K562 (cell line): ENCODE results near the gene FFAR1. TPM values are rescaled to one million over a fixed set of nuclear protein-coding genes. Genes with fewer than 3 reads are reported as not detected.

Experiments used
- ARHGAP35 ChIP-seq: fragments of 450-650 bp; IDR thresholded peaks from 2 replicates; pipeline ENCODE4 v1.6.1; 2018; ENCODE audit not compliant: partially characterized antibody
- CC2D1A ChIP-seq: fragments of 450-650 bp; IDR thresholded peaks from 2 replicates; pipeline ENCODE4 v1.6.1; 2017; ENCODE audit warnings: mild to moderate bottlenecking
- CEBPG ChIP-seq, 3 experiments: fragments of 200-800 bp in 1 of 3; sonication (Bioruptor generic) in 1 of 3; sonication (generic) in 1 of 3; formaldehyde crosslinking in 1 of 3; IDR thresholded peaks in 2 of 3; conservative IDR thresholded peaks in 1 of 3; 2 replicates each; pipeline versions ENCODE4 v1.6.1 to v1.8.0; 2016 to 2022; ENCODE audit warnings: missing compliant biosample characterization in 2 of 3, missing genetic modification characterization in 2 of 3, mild to moderate bottlenecking in 1 of 3, missing genetic modification reagents in 1 of 3
- DMBX1 ChIP-seq: fragments of 250-450 bp; sonication (Bioruptor Pico); IDR thresholded peaks from 2 replicates; pipeline ENCODE4 v1.8.0; 2022; ENCODE audit warnings: inconsistent platforms, mild to moderate bottlenecking, moderate library complexity, borderline replicate concordance
- E2F3 ChIP-seq: fragments of 250-450 bp; sonication (Bioruptor Pico); IDR thresholded peaks from 2 replicates; pipeline ENCODE4 v1.4.0; 2020; ENCODE audit warnings: mild to moderate bottlenecking
- HNRNPL ChIP-seq: fragments of 200-400 bp; formaldehyde crosslinking; IDR thresholded peaks from 2 replicates; pipeline ENCODE4 v1.6.1; 2017; ENCODE audit warnings: low read depth, mild to moderate bottlenecking, low read length
- KLF16 ChIP-seq: IDR thresholded peaks from 2 replicates; pipeline ENCODE4 v1.6.1; 2016; ENCODE audit warnings: antibody characterized with exemption
- MEF2A ChIP-seq: IDR thresholded peaks from 2 replicates; pipeline ENCODE4 v1.6.1; 2011; ENCODE audit warnings: low read depth, mild to moderate bottlenecking, low read length, moderate library complexity; ENCODE audit not compliant: control insufficient read depth
- MTA3 ChIP-seq: fragments of 450-650 bp; formaldehyde crosslinking; IDR thresholded peaks from 2 replicates; pipeline ENCODE4 v1.6.1; 2017; ENCODE audit warnings: mild to moderate bottlenecking, borderline replicate concordance
- NR1H2 ChIP-seq: sonication (generic); formaldehyde crosslinking; IDR thresholded peaks from 2 replicates; pipeline ENCODE4 v1.4.0; 2020; ENCODE audit warnings: mild to moderate bottlenecking, missing genetic modification reagents
- PATZ1 ChIP-seq: fragments of 250-450 bp; sonication (Bioruptor Pico); IDR thresholded peaks from 2 replicates; pipeline ENCODE4 v1.5.0; 2020; ENCODE audit warnings: mild to moderate bottlenecking, borderline replicate concordance
- PHF20 ChIP-seq: fragments of 450-650 bp; IDR thresholded peaks from 2 replicates; pipeline ENCODE4 v1.6.1; 2018; ENCODE audit not compliant: partially characterized antibody
- PHF21A ChIP-seq: fragments of 450-650 bp; IDR thresholded peaks from 2 replicates; pipeline ENCODE4 v1.6.1; 2017; ENCODE audit warnings: low read depth, borderline replicate concordance
- SMC3 ChIP-seq: conservative IDR thresholded peaks from 2 replicates; pipeline ENCODE4 v1.6.1; 2011; ENCODE audit warnings: low read depth, low read length, improper control_type of control experiment; ENCODE audit not compliant: insufficient read depth
- SRSF3 ChIP-seq: fragments of 200-400 bp; formaldehyde crosslinking; IDR thresholded peaks from 2 replicates; pipeline ENCODE4 v1.6.1; 2016; ENCODE audit warnings: mild to moderate bottlenecking, low read length, moderate library complexity; ENCODE audit not compliant: insufficient read depth
- TCF7 ChIP-seq: sonication (generic); IDR thresholded peaks from 2 replicates; pipeline ENCODE4 v1.6.1; 2016; ENCODE audit warnings: antibody characterized with exemption, borderline replicate concordance
- ZC3H11A ChIP-seq: IDR thresholded peaks from 2 replicates; pipeline ENCODE4 v1.6.1; 2012; ENCODE audit warnings: low read depth, low read length, improper control_type of control experiment
- ZNF280B ChIP-seq: fragments of 250-450 bp; sonication (Bioruptor Pico); IDR thresholded peaks from 2 replicates; pipeline ENCODE4 v1.5.1; 2021; ENCODE audit warnings: mild to moderate bottlenecking
- polyA plus RNA-seq, 8 experiments: library from polyadenylated mRNA; depleted of rRNA in 4 of 8; stranded (reverse) in 5 of 8; unstranded in 3 of 8; fragments of >200 nt; fragmentation: Nextera tagmentation in 2 of 8; fragmentation: Illumina TruSeq in 1 of 8; extraction: Ambion mirVana in 2 of 8; extraction: Trizol in 1 of 8; gene quantifications; 2 replicates each; pipeline versions ENCODE4 v1.2.1 to v1.2.3, GENCODE V29; 2011 to 2014; ENCODE audit warnings: inconsistent platforms in 1 of 8, missing spikeins in 1 of 8
- total RNA-seq, 7 experiments: library from RNA; depleted of rRNA in 6 of 7; stranded (reverse); fragments of >200 nt in 6 of 7; fragmentation: Illumina TruSeq in 2 of 7; extraction: Trizol in 2 of 7; gene quantifications; 2 replicates each; pipeline versions ENCODE4 v1.2.1 to v1.2.3, GENCODE V29; 2011 to 2021; ENCODE audit warnings: low replicate concordance in 1 of 7
- TF ChIP-seq, protein P1 (sequence below): IDR thresholded peaks from 2 replicates; pipeline ENCODE4 v1.6.1; 2011; ENCODE audit warnings: borderline replicate concordance, low read depth, mild to moderate bottlenecking, moderate library complexity, low read length; ENCODE audit not compliant: insufficient read depth, poor library complexity, severe bottlenecking
- TF ChIP-seq, protein P2 (sequence below): fragments of 450-650 bp; conservative IDR thresholded peaks from 2 replicates; pipeline ENCODE4 v1.6.1; 2016; ENCODE audit warnings: missing genetic modification characterization, low read depth, mild to moderate bottlenecking, control low read depth, missing compliant biosample characterization

Gene FFAR1
- total and polyA plus RNA-seq, 9 of the 15 experiments (the other 6 are each of a cell fraction or from before 2014, with no cell fraction given) = not detected

DNA sequence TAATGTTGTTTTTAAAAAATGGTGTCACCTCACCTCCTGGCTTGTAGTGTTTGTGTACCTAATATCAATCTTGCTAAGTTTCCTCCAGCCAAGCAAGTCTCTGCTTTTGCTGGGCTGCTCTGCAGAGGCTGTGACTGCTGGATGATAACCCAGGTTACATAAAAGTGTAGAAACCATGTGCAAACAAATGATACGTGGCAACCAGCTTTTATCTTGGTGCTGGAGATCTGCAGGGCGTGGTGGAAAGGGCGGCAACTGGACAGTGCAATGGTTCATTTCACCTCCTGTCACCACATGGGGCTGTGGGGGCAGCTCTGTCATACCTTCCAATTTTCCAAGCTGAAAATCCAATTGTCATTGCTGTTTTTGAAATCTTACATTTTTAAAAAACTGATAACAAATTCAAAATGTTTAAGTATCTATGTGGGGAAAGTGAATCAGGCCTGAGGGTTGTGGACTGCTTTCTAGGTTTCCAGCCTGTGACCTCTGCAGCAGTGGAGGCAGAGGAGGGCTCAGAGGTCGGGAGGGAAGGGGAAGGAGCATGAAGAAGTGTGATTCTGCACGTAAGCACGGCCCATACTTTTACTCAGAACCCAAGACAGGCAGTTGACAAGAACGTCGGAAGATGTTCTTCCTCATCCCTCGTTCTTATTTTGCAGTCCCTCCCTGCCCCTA, 32.9 kb downstream of the FFAR1 start (continued):
- TF ChIP-seq, protein P1, sequence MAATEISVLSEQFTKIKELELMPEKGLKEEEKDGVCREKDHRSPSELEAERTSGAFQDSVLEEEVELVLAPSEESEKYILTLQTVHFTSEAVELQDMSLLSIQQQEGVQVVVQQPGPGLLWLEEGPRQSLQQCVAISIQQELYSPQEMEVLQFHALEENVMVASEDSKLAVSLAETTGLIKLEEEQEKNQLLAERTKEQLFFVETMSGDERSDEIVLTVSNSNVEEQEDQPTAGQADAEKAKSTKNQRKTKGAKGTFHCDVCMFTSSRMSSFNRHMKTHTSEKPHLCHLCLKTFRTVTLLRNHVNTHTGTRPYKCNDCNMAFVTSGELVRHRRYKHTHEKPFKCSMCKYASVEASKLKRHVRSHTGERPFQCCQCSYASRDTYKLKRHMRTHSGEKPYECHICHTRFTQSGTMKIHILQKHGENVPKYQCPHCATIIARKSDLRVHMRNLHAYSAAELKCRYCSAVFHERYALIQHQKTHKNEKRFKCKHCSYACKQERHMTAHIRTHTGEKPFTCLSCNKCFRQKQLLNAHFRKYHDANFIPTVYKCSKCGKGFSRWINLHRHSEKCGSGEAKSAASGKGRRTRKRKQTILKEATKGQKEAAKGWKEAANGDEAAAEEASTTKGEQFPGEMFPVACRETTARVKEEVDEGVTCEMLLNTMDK = peak; percentile 45
- TF ChIP-seq, protein P2, sequence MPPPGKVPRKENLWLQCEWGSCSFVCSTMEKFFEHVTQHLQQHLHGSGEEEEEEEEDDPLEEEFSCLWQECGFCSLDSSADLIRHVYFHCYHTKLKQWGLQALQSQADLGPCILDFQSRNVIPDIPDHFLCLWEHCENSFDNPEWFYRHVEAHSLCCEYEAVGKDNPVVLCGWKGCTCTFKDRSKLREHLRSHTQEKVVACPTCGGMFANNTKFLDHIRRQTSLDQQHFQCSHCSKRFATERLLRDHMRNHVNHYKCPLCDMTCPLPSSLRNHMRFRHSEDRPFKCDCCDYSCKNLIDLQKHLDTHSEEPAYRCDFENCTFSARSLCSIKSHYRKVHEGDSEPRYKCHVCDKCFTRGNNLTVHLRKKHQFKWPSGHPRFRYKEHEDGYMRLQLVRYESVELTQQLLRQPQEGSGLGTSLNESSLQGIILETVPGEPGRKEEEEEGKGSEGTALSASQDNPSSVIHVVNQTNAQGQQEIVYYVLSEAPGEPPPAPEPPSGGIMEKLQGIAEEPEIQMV (tag) = 0 out of 2 replicates have a peak, but pooled peaks have one; percentile 48
- TF ChIP-seq ZNF280B (no peak), KLF16 (peak; percentile 93), SRSF3 (no peak), HNRNPL (no peak), PHF20 (no peak), SMC3 (no peak), PHF21A (no peak), CEBPG (CRISPR knock-in tag; IDR thresholded peaks at IDR 0.05) (peak; percentile 39; the same call in 1 of the 2 replicates), CEBPG (tag; conservative IDR thresholded peaks at IDR 0.05 in 1 of 2, IDR thresholded peaks at IDR 0.05 in 1 of 2) (0 out of 4 replicates have a peak, but pooled peaks have one; percentile 30 to 48), TCF7 (peak; percentile 86), DMBX1 (CRISPR knock-in tag) (peak; percentile 62; the same call in 1 of the 2 replicates), PATZ1 (CRISPR knock-in tag) (no peak), CC2D1A (peak; percentile 78; the same call in 1 of the 2 replicates), ARHGAP35 (no peak), E2F3 (0 out of 2 replicates have a peak, but pooled peaks have one; percentile 30), ZC3H11A (no peak), NR1H2 (CRISPR knock-in tag) (no peak), MEF2A (no peak), MTA3 (peak; percentile 52; the same call in 1 of the 2 replicates)
